SKM-1 (cell line): ENCODE results near the gene BEST1.
A peak's percentile ranks its signal among the peaks of the same experiment; 100 is the strongest.

Experiments used
- DNase-seq: peaks from one replicate; lab custom pipeline; 2025; ENCODE audit not compliant: unreplicated experiment; lab: John Stamatoyannopoulos, UW

Gene BEST1

GRCh38 chr11:61950035-61950547, at the start of gene BEST1:
Gene BEST1, plus strand, starts transcription at chr11:61950351. Its CDS starts 1,456 bp downstream, at chr11:61951807.
- no peak for DNase-seq

GRCh38 chr11:61901397-61901796, 48.8 kb upstream of the BEST1 start:
- no peak for DNase-seq

- no peak for DNase-seq
Observed at GRCh38 chr11:61902313-61902712, 47.8 kb upstream of the BEST1 start.

GRCh38 chr11:61903845-61904244, 46.3 kb upstream of the BEST1 start:
- no peak for DNase-seq

GRCh38 chr11:61904539-61905048, 45.6 kb upstream of the BEST1 start:
- no peak for DNase-seq

- no peak for DNase-seq
Observed at GRCh38 chr11:61905067-61905696, 45.0 kb upstream of the BEST1 start.

GRCh38 chr11:61905801-61906521, 44.2 kb upstream of the BEST1 start:
- no peak for DNase-seq

GRCh38 chr11:61906522-61906909, 43.6 kb upstream of the BEST1 start:
- DNase-seq, result no peak

GRCh38 chr11:61907282-61907681, 42.9 kb upstream of the BEST1 start:
- DNase-seq, result no peak

GRCh38 chr11:61907871-61908729, 42.1 kb upstream of the BEST1 start:
- DNase-seq, result no peak

GRCh38 chr11:61908730-61909316, 41.3 kb upstream of the BEST1 start:
- DNase-seq, result no peak

- DNase-seq, result no peak
Observed at GRCh38 chr11:61910187-61911127, 39.7 kb upstream of the BEST1 start.

- DNase-seq, result no peak
Observed at GRCh38 chr11:61911128-61911700, 38.9 kb upstream of the BEST1 start.

- DNase-seq, result no peak
Observed at GRCh38 chr11:61911701-61912529, 38.2 kb upstream of the BEST1 start.

- peak; percentile 90 for DNase-seq
Observed at GRCh38 chr11:61912530-61912898, 37.6 kb upstream of the BEST1 start.

GRCh38 chr11:61912991-61913698, 37.0 kb upstream of the BEST1 start:
- no peak for DNase-seq

GRCh38 chr11:61913699-61914395, 36.3 kb upstream of the BEST1 start:
- DNase-seq, result no peak
